Pancreas (tissue), 10 donors: ENCODE data around the gene CD274. TPM values are rescaled to one million over a fixed set of nuclear protein-coding genes. Genes with fewer than 3 reads are reported as not detected.
A peak's percentile ranks its signal among the peaks of the same experiment; 100 is the strongest.

ENCODE experiments used
- ATAC-seq, 4 donors: fragments of 200-7000 bp; cut with Tn5 transposase; one replicate each; pipeline versions ENCODE4 v1.8.0 to v1.9.1; 2020; ENCODE audit warnings: mild to moderate bottlenecking in 4 of 4, moderate library complexity in 4 of 4
- DNase-seq, 6 donors: peaks; one replicate each; pipeline ENCODE4 v3.0.0-alpha.2; 2020
- FAIRE-seq: peaks from 2 replicates; lab custom pipeline; 2012; peaks lifted over from hg19 to GRCh38; lab: Jason Lieb, UNC
- H3K27ac ChIP-seq, 4 donors: fragments of 200-600 bp; sonication (generic); 1 replicate in 3 of 4; 2 replicates in 1 of 4; pipeline versions ENCODE4 v1.5.0 to v1.8.0; 2020
- H3K27me3 ChIP-seq, 4 donors: fragments of 200-600 bp; one replicate each; pipeline ENCODE4 v1.8.0; 2021
- H3K36me3 ChIP-seq, 3 donors: fragments of 200-600 bp; sonication (generic) in 1 of 3; one replicate each; pipeline versions ENCODE4 v1.5.0 to v1.8.0; 2020 to 2021
- H3K4me1 ChIP-seq, 3 donors: fragments of 200-600 bp; one replicate each; pipeline ENCODE4 v1.8.0; 2021
- H3K4me3 ChIP-seq, 4 donors: fragments of 200-600 bp; sonication (generic) in 2 of 4; one replicate each; pipeline versions ENCODE4 v1.5.0 to v1.8.0; 2020 to 2021
- H3K9me3 ChIP-seq, 4 donors: fragments of 200-600 bp; one replicate each; pipeline ENCODE4 v1.8.0; 2021
- WGBS, 2 donors: extraction: QIAGEN DNeasy Blood & Tissue Kit; methylation state at CpG; one replicate each; pipeline ENCODE4 v1.1.7; 2013; 5-methylcytosine and 5-hydroxymethylcytosine counted together
- intact Hi-C, 3 donors: fragments of 100-400 bp; cut with DNase I; formaldehyde crosslinking; loops; one replicate each; pipeline versions ENCODE4 v1.11.1 to v1.14.2; 2022
- polyA plus RNA-seq, 2 donors: library from polyadenylated mRNA; stranded (reverse); fragments of 200-250 nt; gene quantifications; one replicate each; pipeline ENCODE4 v1.2.3, GENCODE V29; 2013
- total RNA-seq, 6 donors: library from RNA; stranded (reverse); fragmentation: NEBNext Ultra II Directional in 4 of 6; extraction: Animal tissue kit (Norgen Biotek cat#: 25700) in 4 of 6; gene quantifications; one replicate each; pipeline versions ENCODE4 v1.2.1 to v1.2.4, GENCODE V29; 2021 to 2023
- TF ChIP-seq, protein P1 (sequence below), 4 donors: fragments of 200-600 bp; sonication (generic) in 3 of 4; IDR thresholded peaks; one replicate each; pipeline versions ENCODE4 v1.5.0 to v1.8.0; 2021; ENCODE audit warnings: antibody characterized with exemption in 4 of 4
- donor health status: healthy with polysubstance abuse.
- donor health status: DM: no; HTN: no; CAD: no; lungs with moderate emphysema.
- donor health status: DM: no; HTN: no; CAD: no.
- donor health status: control.
- donor health status: control.
- donor health status: Bipolar disorder and iron deficiency.
- donor health status: DM: yes; HTN: yes; CAD: no.
- donor health status: DM: no; HTN: no; CAD: no.
- donor health status: DM: no; HTN: no; CAD: no.
- donor health status: DM: yes; HTN: yes; CAD: no.

CD274 gene
- total and polyA plus RNA-seq, 8 donors: 0.63 to 1.9 (median 1.5) TPM

- FAIRE-seq: no peak
These were observed 30.4 kb upstream of the CD274 start for GRCh38 chr9:5419987-5420386.

DNA sequence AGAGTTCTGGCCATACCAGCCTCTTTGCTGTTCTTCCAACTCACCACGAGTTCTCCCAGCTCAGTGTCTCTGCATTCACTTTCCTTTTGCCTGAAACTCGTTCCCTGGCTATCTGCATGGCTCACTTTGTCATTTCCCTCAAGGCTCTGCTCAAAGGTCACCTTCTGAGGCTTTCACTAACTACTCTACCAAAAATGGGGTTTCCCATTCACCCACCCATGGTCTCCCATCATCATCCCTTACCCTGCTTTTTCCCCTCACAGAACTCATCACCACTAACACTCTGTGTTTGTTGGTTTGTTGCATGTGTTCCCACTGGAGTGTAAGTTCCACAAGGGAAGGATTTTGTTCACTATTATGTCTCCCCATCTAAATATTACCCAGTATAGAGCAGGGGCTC lies 29.2 kb upstream of the CD274 start:
- FAIRE-seq: no peak
- no peak overlapping the region for H3K4me3 ChIP-seq
- WGBS, 2 donors: 68 to 74% methylated on average over 2 of the region's 2 CpGs
- no peaks in the 10 kb centered on the region for H3K36me3 ChIP-seq
- intact Hi-C loops: no loop called here
- no peaks in the 10 kb centered on the region for H3K9me3 ChIP-seq
- no peak overlapping the region for H3K27ac ChIP-seq
- no peaks in the 10 kb centered on the region for H3K4me1 ChIP-seq
- H3K27me3 ChIP-seq: no peaks in the 10 kb centered on the region
- ATAC-seq: no peak
- DNase-seq: no peak
- TF ChIP-seq, protein P1, sequence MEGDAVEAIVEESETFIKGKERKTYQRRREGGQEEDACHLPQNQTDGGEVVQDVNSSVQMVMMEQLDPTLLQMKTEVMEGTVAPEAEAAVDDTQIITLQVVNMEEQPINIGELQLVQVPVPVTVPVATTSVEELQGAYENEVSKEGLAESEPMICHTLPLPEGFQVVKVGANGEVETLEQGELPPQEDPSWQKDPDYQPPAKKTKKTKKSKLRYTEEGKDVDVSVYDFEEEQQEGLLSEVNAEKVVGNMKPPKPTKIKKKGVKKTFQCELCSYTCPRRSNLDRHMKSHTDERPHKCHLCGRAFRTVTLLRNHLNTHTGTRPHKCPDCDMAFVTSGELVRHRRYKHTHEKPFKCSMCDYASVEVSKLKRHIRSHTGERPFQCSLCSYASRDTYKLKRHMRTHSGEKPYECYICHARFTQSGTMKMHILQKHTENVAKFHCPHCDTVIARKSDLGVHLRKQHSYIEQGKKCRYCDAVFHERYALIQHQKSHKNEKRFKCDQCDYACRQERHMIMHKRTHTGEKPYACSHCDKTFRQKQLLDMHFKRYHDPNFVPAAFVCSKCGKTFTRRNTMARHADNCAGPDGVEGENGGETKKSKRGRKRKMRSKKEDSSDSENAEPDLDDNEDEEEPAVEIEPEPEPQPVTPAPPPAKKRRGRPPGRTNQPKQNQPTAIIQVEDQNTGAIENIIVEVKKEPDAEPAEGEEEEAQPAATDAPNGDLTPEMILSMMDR (IDR thresholded peaks at IDR 0.05): no peak

More at GRCh38 chr9:5419987-5420386, 30.4 kb upstream of the CD274 start:
- Histone ChIP-seq H3K27me3 (no peaks in the 10 kb centered on the region), H3K36me3 (no peaks in the 10 kb centered on the region), H3K4me3 (no peak overlapping the region), H3K4me1 (no peaks in the 10 kb centered on the region), H3K9me3 (no peaks in the 10 kb centered on the region), H3K27ac (no peak overlapping the region)
- DNase-seq (no peak), ATAC-seq (no peak)
- TF ChIP-seq, protein P1 (IDR thresholded peaks at IDR 0.05): no peak
- intact Hi-C loops: no loop called here

DNA sequence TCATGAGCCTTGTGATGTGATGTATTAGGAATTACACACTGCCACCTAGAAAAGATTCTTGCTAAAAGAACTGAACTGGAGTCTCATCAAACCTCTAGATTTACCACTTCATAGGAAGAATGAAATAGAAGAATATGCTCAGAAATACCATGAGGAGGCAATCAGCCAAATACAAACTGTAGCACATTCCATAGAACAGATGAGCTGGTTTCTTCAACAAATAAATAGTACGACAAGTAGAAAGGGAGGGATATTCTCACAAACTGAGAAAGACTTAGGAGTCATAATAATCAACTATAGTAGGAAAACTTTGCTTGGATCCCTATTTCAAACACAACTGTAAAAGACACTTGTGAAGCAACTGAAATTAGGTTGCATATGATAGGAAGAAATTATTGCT lies 28.1 kb upstream of the CD274 start:
- no peak overlapping the region for H3K27ac ChIP-seq
- 92 to 97% methylated on average over 1 of the region's 1 CpG for WGBS, 2 donors
- H3K27me3 ChIP-seq: no peaks in the 10 kb centered on the region
- intact Hi-C loops: no loop called here
- no peaks in the 10 kb centered on the region for H3K36me3 ChIP-seq
- DNase-seq (no peak), FAIRE-seq (no peak), ATAC-seq (no peak)
- no peaks in the 10 kb centered on the region for H3K9me3 ChIP-seq
- no peaks in the 10 kb centered on the region for H3K4me1 ChIP-seq
- TF ChIP-seq, protein P1 (IDR thresholded peaks at IDR 0.05): no peak
- H3K4me3 ChIP-seq: no peak overlapping the region

DNA sequence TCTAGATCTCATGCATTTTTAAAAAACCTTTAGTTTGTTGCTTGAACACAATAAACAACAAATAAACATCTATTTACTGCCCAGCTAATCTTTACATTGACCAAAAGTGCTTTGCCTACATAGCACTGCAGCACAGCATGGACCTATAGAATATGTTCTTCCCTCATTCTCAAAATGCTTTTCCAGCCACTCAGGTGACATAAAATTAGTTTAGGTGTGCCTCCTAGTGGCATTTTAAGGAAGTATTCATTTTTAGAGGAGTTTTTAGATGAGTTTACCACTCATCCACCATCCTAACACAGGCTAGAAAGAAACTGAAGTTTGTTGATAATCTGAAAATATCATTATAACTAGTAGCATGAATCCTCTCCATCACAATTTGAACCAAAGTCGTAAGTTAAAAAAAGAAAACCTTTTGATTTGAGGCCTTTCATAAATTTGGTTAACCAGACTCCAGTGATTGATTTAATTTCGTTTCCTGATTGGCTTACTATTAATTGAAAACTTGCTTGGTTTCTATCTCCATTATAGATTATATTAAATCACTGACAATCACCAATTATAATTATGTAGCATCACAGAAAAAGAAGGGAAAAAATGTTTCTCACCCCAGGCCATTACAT lies 25.2 kb upstream of the CD274 start:
- no peaks in the 10 kb centered on the region for H3K9me3 ChIP-seq
- no peak overlapping the region for H3K4me3 ChIP-seq
- FAIRE-seq (no peak), DNase-seq (no peak), ATAC-seq (no peak)
- H3K27me3 ChIP-seq: no peaks in the 10 kb centered on the region
- H3K27ac ChIP-seq: no peak overlapping the region
- no peaks in the 10 kb centered on the region for H3K4me1 ChIP-seq
- TF ChIP-seq, protein P1 (IDR thresholded peaks at IDR 0.05): peak in 1 of 4 donors; percentile 7
- no peaks in the 10 kb centered on the region for H3K36me3 ChIP-seq
- intact Hi-C loops: no loop called here
- 62 to 89% methylated on average over 2 of the region's 2 CpGs for WGBS, 2 donors

DNA sequence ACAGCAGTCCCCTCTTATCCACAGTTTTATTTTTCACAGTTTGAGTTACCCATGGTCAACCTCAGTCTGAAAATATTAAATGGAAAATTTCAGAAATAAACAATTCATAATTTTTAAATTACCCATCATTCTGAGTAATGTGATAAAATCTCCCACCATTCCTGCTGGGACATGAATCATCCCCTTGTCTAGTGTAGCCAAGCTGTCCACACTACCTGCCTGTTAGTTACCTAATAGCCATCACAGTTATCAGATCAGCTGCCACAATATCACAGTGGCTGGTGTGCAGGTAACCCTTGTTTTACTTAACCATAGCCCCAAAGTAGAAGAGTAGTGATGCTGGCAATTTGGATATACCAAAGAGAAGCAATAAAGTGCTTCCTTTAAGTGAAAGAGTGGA lies 23.3 kb upstream of the CD274 start:
- no peaks in the 10 kb centered on the region for H3K4me1 ChIP-seq
- H3K9me3 ChIP-seq: no peaks in the 10 kb centered on the region
- ATAC-seq (no peak), FAIRE-seq (no peak), DNase-seq (no peak)
- no peak overlapping the region for H3K4me3 ChIP-seq
- H3K27ac ChIP-seq: no peak overlapping the region
- TF ChIP-seq, protein P1 (IDR thresholded peaks at IDR 0.05): no peak
- intact Hi-C loops: no loop called here
- H3K27me3 ChIP-seq: no peaks in the 10 kb centered on the region
- no peaks in the 10 kb centered on the region for H3K36me3 ChIP-seq
